Panc1 (cell line): Measurements from ENCODE around the gene STPG4. TPM values are rescaled to one million over a fixed set of nuclear protein-coding genes. Genes with fewer than 3 reads are reported as not detected.

Source experiments
- ATAC-seq: fragments of 200-7000 bp; cut with Tn5 transposase; 2 replicates; pipeline ENCODE4 v1.9.1; 2020; ENCODE audit warnings: mild to moderate bottlenecking, moderate library complexity
- BruUV-seq: library from RNA; stranded (reverse); fragments of 400-500 nt; replicated peaks from 2 replicates; lab custom pipeline; 2021; lab: Mats Ljungman, UMichigan
- CTCF ChIA-PET: fragments of 300-600 bp; sonication (Branson Sonifier 250); formaldehyde crosslinking; loops from one replicate; lab custom pipeline; 2022; ENCODE audit warnings: antibody characterized with exemption; lab: Charles Lee
- POLR2A ChIA-PET: fragments of 300-600 bp; sonication (Branson Sonifier 250); formaldehyde crosslinking; loops from one replicate; lab custom pipeline; 2022; ENCODE audit warnings: antibody characterized with exemption; lab: Charles Lee
- DNase-seq: peaks from one replicate; pipeline ENCODE4 v3.0.0-alpha.2; 2010; ENCODE audit warnings: low read depth, low spot score
- H3K27ac ChIP-seq: 2 replicates; pipeline ENCODE4 v1.5.1; 2011; ENCODE audit warnings: mild to moderate bottlenecking, low read length, inconsistent platforms
- H3K27me3 ChIP-seq: fragments of 200-500 bp; sonication (Bioruptor generic); 2 replicates; pipeline ENCODE4 v1.6.0; 2014; ENCODE audit warnings: low read length, inconsistent platforms; ENCODE audit not compliant: control insufficient read depth, insufficient read depth
- H3K36me3 ChIP-seq: fragments of 200-500 bp; sonication (Bioruptor generic); 2 replicates; pipeline ENCODE4 v1.5.1; 2014; ENCODE audit warnings: inconsistent platforms, mild to moderate bottlenecking, low read length, moderate library complexity; ENCODE audit not compliant: control insufficient read depth, insufficient read depth
- H3K4me1 ChIP-seq: 2 replicates; pipeline ENCODE4 v1.5.1; 2011; ENCODE audit warnings: inconsistent platforms, mild to moderate bottlenecking, low read length, moderate library complexity; ENCODE audit not compliant: control insufficient read depth, insufficient read depth
- H3K4me3 ChIP-seq, 2 experiments: 2 replicates each; pipeline ENCODE4 v1.5.1; 2011 to 2012; ENCODE audit warnings: low read depth in 2 of 2, low read length in 2 of 2, mild to moderate bottlenecking in 2 of 2, inconsistent platforms in 1 of 2, moderate library complexity in 1 of 2
- H3K9me3 ChIP-seq: fragments of 200-500 bp; sonication (Bioruptor generic); 2 replicates; pipeline ENCODE4 v1.5.1; 2014; ENCODE audit warnings: low read depth, mild to moderate bottlenecking, inconsistent platforms, low read length, moderate library complexity; ENCODE audit not compliant: control insufficient read depth, insufficient read depth
- POLR2AphosphoS5 ChIP-seq: IDR thresholded peaks from 2 replicates; pipeline ENCODE4 v1.6.1; 2012; ENCODE audit warnings: mild to moderate bottlenecking, low read depth, low read length, moderate library complexity
- REST ChIP-seq, 2 experiments: IDR thresholded peaks; 2 replicates each; pipeline ENCODE4 v1.6.1; 2011 to 2012; ENCODE audit warnings: low read depth in 2 of 2, control low read depth in 1 of 2, low read length in 1 of 2, mild to moderate bottlenecking in 1 of 2, moderate library complexity in 1 of 2; ENCODE audit not compliant: insufficient read depth in 1 of 2
- SIN3A ChIP-seq: IDR thresholded peaks from 2 replicates; pipeline ENCODE4 v1.6.1; 2012; ENCODE audit warnings: low read depth, mild to moderate bottlenecking, low read length, moderate library complexity, borderline replicate concordance; ENCODE audit not compliant: insufficient read depth
- TCF7L2 ChIP-seq: IDR thresholded peaks from 2 replicates; pipeline ENCODE4 v1.6.1; 2011; ENCODE audit warnings: mild to moderate bottlenecking, low read depth, low read length, inconsistent platforms
- in situ Hi-C: cut with HindIII; loops from 2 replicates; pipeline ENCODE4 v1.10.0; 2016; ENCODE audit warnings: low sequenced_read_pairs, low pct_unique_long_range_greater_than_20kb
- intact Hi-C: fragments of 100-400 bp; cut with micrococcal nuclease; formaldehyde crosslinking; loops from one replicate; pipeline ENCODE4 v1.10.0; 2022; ENCODE audit not compliant: unreplicated experiment
- total RNA-seq: library from RNA; stranded (reverse); gene quantifications from one replicate; pipeline ENCODE4 v1.2.1, GENCODE V29; 2021; ENCODE audit not compliant: unreplicated experiment
- TF ChIP-seq, protein P1 (sequence below): fragments of 450-650 bp; IDR thresholded peaks from 2 replicates; pipeline ENCODE4 v1.5.1; 2017; ENCODE audit warnings: mild to moderate bottlenecking

Gene STPG4
- total RNA-seq, 1 experiment from 2014 or later, result 0.36 TPM

DNA sequence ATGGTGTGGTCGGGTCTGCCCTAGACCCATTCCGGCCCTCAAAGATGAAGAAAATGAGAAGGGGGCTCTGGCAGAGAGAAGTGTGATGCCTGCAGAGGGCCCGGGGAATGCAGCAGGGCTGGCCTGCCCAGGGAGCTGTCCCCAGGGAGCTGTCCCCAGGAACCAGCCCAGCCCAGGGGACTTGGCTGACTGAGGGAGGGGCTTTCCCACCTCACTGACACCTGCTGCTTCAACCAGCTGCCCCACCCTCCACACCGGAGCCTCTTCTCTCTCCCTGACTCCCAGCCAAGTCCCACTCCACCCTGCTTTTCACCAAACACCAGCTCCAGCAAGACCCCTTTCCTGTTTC lies 111.2 kb downstream of the STPG4 start:
- no peak overlapping the region for H3K4me3 ChIP-seq
- no peaks in the 10 kb centered on the region for H3K9me3 ChIP-seq
- intact Hi-C loops (no loop called here), in situ Hi-C loops (no loop called here)
- ChIA-PET POLR2A (no interaction called here), CTCF (interaction anchor here (0.9 kb wide), 1 partner anchor 25 kb away, joined by 4 read pairs; no protein-coding TSS in a partner anchor)
- H3K27ac ChIP-seq, result peak overlapping the region; percentile 87
- H3K4me1 ChIP-seq, result peaks cover 37% of the 10 kb centered on the region
- BruUV-seq, result no TSS peak
- H3K27me3 ChIP-seq, result no peaks in the 10 kb centered on the region
- DNase-seq (no peak), ATAC-seq (peak; percentile 49)
- no peak for TF ChIP-seq TCF7L2
- TF ChIP-seq REST (IDR thresholded peaks at IDR 0.05; ENCODE audit: insufficient read depth in 1 of 2, low read depth in 2 of 2, low read length in 1 of 2), result peak; percentile 62 to 75
- H3K36me3 ChIP-seq, result no peaks in the 10 kb centered on the region

DNA sequence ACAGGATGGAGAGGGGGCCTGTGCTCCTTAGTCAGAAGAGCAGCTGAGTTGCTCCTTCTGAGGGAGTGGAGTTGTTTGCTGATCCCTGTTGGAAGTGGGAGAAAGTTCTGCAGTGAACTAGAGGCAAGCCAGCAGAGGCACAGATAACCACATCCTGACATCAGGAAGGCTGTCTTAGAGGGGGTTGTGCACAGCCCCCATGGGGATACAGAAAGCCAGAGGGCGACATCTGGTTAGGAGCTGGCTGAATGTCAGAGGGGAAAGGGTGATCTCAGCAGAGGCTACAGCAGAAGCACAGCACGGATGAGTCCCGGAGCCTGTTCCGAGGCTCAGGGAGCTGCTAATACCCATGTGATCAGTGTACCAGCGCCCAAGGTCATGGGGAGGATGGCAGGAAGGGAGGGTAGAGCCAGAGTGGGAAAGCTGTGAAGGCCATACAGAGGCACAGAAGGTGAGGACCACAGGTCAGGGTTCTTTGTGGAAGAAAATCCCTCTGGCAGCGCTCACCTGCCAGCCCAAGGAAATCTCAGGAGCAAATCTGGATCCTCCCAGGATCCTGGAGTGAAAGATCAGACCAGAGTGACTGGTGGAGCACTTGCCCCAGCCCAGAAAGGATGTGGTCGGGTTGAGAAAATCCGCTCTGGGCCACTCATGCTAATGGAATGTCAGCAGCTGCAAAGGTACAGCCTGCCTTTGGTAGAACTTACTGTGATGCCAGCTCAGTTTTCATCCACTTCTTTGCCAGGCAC lies 111.8 kb downstream of the STPG4 start:
- TF ChIP-seq, protein P1, sequence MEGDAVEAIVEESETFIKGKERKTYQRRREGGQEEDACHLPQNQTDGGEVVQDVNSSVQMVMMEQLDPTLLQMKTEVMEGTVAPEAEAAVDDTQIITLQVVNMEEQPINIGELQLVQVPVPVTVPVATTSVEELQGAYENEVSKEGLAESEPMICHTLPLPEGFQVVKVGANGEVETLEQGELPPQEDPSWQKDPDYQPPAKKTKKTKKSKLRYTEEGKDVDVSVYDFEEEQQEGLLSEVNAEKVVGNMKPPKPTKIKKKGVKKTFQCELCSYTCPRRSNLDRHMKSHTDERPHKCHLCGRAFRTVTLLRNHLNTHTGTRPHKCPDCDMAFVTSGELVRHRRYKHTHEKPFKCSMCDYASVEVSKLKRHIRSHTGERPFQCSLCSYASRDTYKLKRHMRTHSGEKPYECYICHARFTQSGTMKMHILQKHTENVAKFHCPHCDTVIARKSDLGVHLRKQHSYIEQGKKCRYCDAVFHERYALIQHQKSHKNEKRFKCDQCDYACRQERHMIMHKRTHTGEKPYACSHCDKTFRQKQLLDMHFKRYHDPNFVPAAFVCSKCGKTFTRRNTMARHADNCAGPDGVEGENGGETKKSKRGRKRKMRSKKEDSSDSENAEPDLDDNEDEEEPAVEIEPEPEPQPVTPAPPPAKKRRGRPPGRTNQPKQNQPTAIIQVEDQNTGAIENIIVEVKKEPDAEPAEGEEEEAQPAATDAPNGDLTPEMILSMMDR, result no peak
- no peak for TF ChIP-seq TCF7L2
- TF ChIP-seq SIN3A, result no peak
- TF ChIP-seq POLR2AphosphoS5, result peak; percentile 42; the same call in 1 of the 2 replicates
- Histone ChIP-seq H3K9me3 (no peaks in the 10 kb centered on the region), H3K27ac (peak overlapping the region; percentile 87), H3K4me1 (peaks cover 37% of the 10 kb centered on the region), H3K36me3 (no peaks in the 10 kb centered on the region), H3K4me3 (peak overlapping the region in 1 of 2 experiments; percentile 25; a peak in 2 of 4 replicates), H3K27me3 (no peaks in the 10 kb centered on the region)
- intact Hi-C loops (no loop called here), in situ Hi-C loops (no loop called here)
- DNase-seq (peak; percentile 92), ATAC-seq (peak; percentile 93)
- CTCF ChIA-PET, result interaction anchor here (0.6 to 0.9 kb wide), 2 partner anchors 25 to 249 kb away, joined by 4 to 6 read pairs; no protein-coding TSS in a partner anchor
- BruUV-seq, result TSS peak; percentile 78
- POLR2A ChIA-PET, result interaction anchor here (0.6 to 0.7 kb wide), 2 partner anchors 88 to 127 kb away, joined by 3 to 22 read pairs; no protein-coding TSS in a partner anchor
